ENCODE data around the gene TIMMDC1. TPM values are rescaled to one million over a fixed set of nuclear protein-coding genes. Genes with fewer than 3 reads are reported as not detected.

The TIMMDC1 gene
- total RNA-seq, 1 donor, result 65.6 TPM

DNA sequence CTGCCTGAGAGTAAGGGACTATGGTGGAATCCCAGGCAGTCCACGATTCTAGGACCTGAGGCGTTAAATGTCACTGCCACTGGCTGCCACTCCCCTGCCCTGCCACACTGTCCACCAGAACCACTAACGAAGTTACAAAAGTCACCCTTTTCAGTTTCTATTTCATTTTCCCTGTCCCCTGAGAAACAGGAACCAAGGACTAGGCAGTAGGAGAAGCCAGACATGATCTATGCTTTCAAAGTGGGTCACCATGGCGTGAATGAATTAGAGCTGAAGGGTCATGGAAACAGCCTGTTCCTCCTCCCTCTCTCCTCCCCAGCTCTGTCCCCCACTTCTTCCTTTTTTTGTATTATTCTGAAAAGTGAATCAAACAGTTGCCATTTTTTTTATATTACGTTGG, 71.9 kb downstream of the TIMMDC1 start:
- H3K4me3 ChIP-seq (ENCODE audit: low read depth, low read length), result no peak overlapping the region
- TF ChIP-seq, protein P1, sequence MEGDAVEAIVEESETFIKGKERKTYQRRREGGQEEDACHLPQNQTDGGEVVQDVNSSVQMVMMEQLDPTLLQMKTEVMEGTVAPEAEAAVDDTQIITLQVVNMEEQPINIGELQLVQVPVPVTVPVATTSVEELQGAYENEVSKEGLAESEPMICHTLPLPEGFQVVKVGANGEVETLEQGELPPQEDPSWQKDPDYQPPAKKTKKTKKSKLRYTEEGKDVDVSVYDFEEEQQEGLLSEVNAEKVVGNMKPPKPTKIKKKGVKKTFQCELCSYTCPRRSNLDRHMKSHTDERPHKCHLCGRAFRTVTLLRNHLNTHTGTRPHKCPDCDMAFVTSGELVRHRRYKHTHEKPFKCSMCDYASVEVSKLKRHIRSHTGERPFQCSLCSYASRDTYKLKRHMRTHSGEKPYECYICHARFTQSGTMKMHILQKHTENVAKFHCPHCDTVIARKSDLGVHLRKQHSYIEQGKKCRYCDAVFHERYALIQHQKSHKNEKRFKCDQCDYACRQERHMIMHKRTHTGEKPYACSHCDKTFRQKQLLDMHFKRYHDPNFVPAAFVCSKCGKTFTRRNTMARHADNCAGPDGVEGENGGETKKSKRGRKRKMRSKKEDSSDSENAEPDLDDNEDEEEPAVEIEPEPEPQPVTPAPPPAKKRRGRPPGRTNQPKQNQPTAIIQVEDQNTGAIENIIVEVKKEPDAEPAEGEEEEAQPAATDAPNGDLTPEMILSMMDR (IDR thresholded peaks at IDR 0.05; ENCODE audit: insufficient read depth, low read length), result no peak
- no peak for DNase-seq (ENCODE audit: low read depth)

DNA sequence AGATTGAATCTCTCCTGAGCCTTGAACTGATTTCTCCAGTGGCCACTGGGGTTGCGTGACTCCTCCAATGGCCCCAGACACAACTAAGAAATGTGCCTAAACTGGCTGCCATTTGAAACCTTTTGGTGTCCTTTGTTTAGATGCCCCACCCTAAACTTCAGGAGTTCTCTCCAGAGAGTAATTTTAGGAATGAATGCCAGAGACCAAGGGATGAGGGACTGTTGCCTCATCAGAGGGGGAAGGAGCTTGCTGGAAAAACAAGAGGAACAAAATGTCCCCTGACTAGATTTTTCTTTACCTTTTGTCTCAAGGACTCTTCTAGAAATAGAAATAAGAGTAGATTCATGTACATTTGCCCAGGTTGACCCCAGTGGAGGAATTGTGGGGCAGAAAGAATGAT, 72.9 kb downstream of the TIMMDC1 start:
- H3K4me3 ChIP-seq (ENCODE audit: low read depth, low read length), result no peak overlapping the region
- TF ChIP-seq, protein P1 (IDR thresholded peaks at IDR 0.05; ENCODE audit: insufficient read depth, low read length), result no peak
- DNase-seq (ENCODE audit: low read depth), result no peak

DNA sequence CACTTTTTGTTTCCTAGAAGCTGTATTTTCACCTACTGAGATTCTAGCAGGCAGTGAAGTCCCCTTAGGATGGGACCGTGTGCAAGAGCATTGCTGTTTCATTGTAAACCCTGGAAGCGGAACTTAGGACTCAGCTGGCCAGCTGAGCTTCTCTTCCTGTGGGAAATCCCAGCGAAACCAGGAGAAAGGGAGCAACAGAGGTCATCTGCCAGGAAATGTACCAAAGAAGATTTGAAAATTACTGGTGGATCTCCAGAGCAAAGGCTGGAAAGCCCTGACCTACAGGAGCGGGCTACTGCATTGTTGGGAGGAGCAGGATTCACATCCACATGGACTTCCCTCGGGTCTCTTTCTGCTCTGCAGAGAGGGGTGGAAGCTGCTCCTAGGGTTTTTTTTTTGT, 73.3 kb downstream of the TIMMDC1 start:
- TF ChIP-seq, protein P1 (IDR thresholded peaks at IDR 0.05; ENCODE audit: insufficient read depth, low read length), result no peak
- no peak overlapping the region for H3K4me3 ChIP-seq (ENCODE audit: low read depth, low read length)
- no peak for DNase-seq (ENCODE audit: low read depth)

Other genes with a start within 250 kb of the TIMMDC1 start
- 11.4 and 23.5 TPM in 2 replicates for gene ARHGAP31, start 204.2 kb upstream of the TIMMDC1 start, total RNA-seq (ENCODE audit: low replicate concordance)
- 56.7 and 68.7 TPM in 2 replicates for gene TMEM39A, start 34.9 kb upstream of the TIMMDC1 start, total RNA-seq (ENCODE audit: low replicate concordance)
- gene POGLUT1, start 29.6 kb upstream of the TIMMDC1 start, total RNA-seq (ENCODE audit: low replicate concordance), result 6.1 and 23.0 TPM in 2 replicates
- not detected in 2 replicates for gene CD80, start 61.1 kb downstream of the TIMMDC1 start, total RNA-seq (ENCODE audit: low replicate concordance)
- gene ADPRH, start 80.9 kb downstream of the TIMMDC1 start, total RNA-seq (ENCODE audit: low replicate concordance), result 3.8 and 4.1 TPM in 2 replicates
- 1.1 TPM in 1 of 2 replicates, not detected in the other for gene PLA1A, start 99.3 kb downstream of the TIMMDC1 start, total RNA-seq (ENCODE audit: low replicate concordance)
- 0.27 and 1.6 TPM in 2 replicates for gene POPDC2, start 162.0 kb downstream of the TIMMDC1 start, total RNA-seq (ENCODE audit: low replicate concordance)
- 17.0 and 18.0 TPM in 2 replicates for gene COX17, start 178.9 kb downstream of the TIMMDC1 start, total RNA-seq (ENCODE audit: low replicate concordance)
- 0.81 and 0.98 TPM in 2 replicates for gene CFAP91, start 204.5 kb downstream of the TIMMDC1 start, total RNA-seq (ENCODE audit: low replicate concordance)